ENCODE measurements around the gene FLVCR2. TPM values are rescaled to one million over a fixed set of nuclear protein-coding genes. Genes with fewer than 3 reads are reported as not detected.
A peak's percentile ranks its signal among the peaks of the same experiment; 100 is the strongest.
"Not testable (repeated sequence)": the region's sequence is repeated elsewhere in the genome, so short reads cannot be mapped to it uniquely, and the experiment has no call there.

FLVCR2 gene
- total RNA-seq, 2 experiments from 2014 or later = 0.71 to 2.3 TPM

DNA sequence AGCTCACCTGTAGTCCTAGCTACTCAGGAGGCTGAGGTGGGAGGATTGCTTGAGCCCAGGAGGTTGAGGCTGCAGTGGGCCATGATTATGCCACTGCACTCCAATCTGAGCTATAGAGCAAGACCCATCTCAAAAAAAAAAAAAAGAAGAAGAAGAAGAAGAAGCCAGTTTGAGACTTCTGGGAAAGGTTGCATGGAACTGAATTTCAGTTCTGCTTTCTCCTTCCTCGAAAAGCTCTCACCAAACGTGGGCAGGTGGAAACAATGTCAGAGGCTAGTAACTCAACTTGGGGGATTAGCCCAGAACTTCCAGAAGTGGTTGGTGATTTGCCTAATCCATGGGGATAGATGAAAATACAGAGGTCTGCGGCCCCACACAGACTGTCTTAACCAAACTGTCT lies 18.7 kb downstream of the FLVCR2 start:
- no peaks in the 10 kb centered on the region for H3K4me1 ChIP-seq (ENCODE audit: insufficient read depth, low read length)
- no peaks in the 10 kb centered on the region for H3K27me3 ChIP-seq (ENCODE audit: control insufficient read depth in 1 of 2, insufficient read depth in 2 of 2, low read length in 2 of 2)
- H3K27me3 Mint-ChIP-seq = no peaks in the 10 kb centered on the region
- DNase-seq (peak in 1 of 14 experiments; percentile 6), ATAC-seq (ENCODE audit: poor library complexity) (no peak)
- TF ChIP-seq, protein P1, sequence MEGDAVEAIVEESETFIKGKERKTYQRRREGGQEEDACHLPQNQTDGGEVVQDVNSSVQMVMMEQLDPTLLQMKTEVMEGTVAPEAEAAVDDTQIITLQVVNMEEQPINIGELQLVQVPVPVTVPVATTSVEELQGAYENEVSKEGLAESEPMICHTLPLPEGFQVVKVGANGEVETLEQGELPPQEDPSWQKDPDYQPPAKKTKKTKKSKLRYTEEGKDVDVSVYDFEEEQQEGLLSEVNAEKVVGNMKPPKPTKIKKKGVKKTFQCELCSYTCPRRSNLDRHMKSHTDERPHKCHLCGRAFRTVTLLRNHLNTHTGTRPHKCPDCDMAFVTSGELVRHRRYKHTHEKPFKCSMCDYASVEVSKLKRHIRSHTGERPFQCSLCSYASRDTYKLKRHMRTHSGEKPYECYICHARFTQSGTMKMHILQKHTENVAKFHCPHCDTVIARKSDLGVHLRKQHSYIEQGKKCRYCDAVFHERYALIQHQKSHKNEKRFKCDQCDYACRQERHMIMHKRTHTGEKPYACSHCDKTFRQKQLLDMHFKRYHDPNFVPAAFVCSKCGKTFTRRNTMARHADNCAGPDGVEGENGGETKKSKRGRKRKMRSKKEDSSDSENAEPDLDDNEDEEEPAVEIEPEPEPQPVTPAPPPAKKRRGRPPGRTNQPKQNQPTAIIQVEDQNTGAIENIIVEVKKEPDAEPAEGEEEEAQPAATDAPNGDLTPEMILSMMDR (IDR thresholded peaks at IDR 0.05) = no peak
- H3K36me3 ChIP-seq (ENCODE audit: insufficient read depth, low read length) = no peaks in the 10 kb centered on the region
- H3K4me1 Mint-ChIP-seq (ENCODE audit: low read depth) = no peaks in the 10 kb centered on the region
- no peaks in the 10 kb centered on the region for H3K9me3 Mint-ChIP-seq
- H3K4me3 Mint-ChIP-seq = no peak overlapping the region
- intact Hi-C loops (cut with DNase I, micrococcal nuclease) = no loop called here
- H3K9me3 ChIP-seq (ENCODE audit: control insufficient read depth in 1 of 2, insufficient read depth in 1 of 2, low read length in 2 of 2) = peaks cover 0 to 1% of the 10 kb centered on the region in 2 experiments
- CTCF ChIA-PET = no interaction called here
- no peak overlapping the region for H3K27ac ChIP-seq (ENCODE audit: low read depth in 1 of 2, low read length in 2 of 2)
- H3K27ac Mint-ChIP-seq = no peak overlapping the region
- H3K4me3 ChIP-seq (ENCODE audit: low read length) = no peak overlapping the region
- POLR2A ChIA-PET = interaction anchor here (0.6 kb wide), 1 partner anchor 246 kb away, joined by 4 read pairs; no protein-coding TSS in a partner anchor
- no peaks in the 10 kb centered on the region for H3K36me3 Mint-ChIP-seq (ENCODE audit: low read depth)

- CTCF ChIA-PET; POLR2A ChIA-PET; H3K9me3 ChIP-seq (ENCODE audit: control insufficient read depth in 1 of 2, insufficient read depth in 1 of 2, low read length in 2 of 2); H3K4me1 Mint-ChIP-seq (ENCODE audit: low read depth); H3K4me3 ChIP-seq (ENCODE audit: low read length); H3K27ac Mint-ChIP-seq; H3K36me3 ChIP-seq (ENCODE audit: insufficient read depth, low read length); H3K4me1 ChIP-seq (ENCODE audit: insufficient read depth, low read length); ATAC-seq (ENCODE audit: poor library complexity); H3K36me3 Mint-ChIP-seq (ENCODE audit: low read depth); H3K27me3 ChIP-seq (ENCODE audit: control insufficient read depth in 1 of 2, insufficient read depth in 2 of 2, low read length in 2 of 2); H3K9me3 Mint-ChIP-seq; H3K27ac ChIP-seq (ENCODE audit: low read depth in 1 of 2, low read length in 2 of 2); H3K4me3 Mint-ChIP-seq; intact Hi-C loops (cut with DNase I, micrococcal nuclease); DNase-seq; H3K27me3 Mint-ChIP-seq: not testable (repeated sequence)
Observed at GRCh38 chr14:75600100-75600499, 21.7 kb downstream of the FLVCR2 start.

GRCh38 chr14:75601061-75601460 lies 22.6 kb downstream of the FLVCR2 start:
- intact Hi-C loops (cut with DNase I, micrococcal nuclease); H3K4me3 Mint-ChIP-seq; H3K9me3 Mint-ChIP-seq; H3K27ac Mint-ChIP-seq; H3K36me3 Mint-ChIP-seq (ENCODE audit: low read depth); H3K4me3 ChIP-seq (ENCODE audit: low read length); H3K27ac ChIP-seq (ENCODE audit: low read depth in 1 of 2, low read length in 2 of 2); CTCF ChIA-PET; H3K27me3 Mint-ChIP-seq; H3K36me3 ChIP-seq (ENCODE audit: insufficient read depth, low read length); DNase-seq; POLR2A ChIA-PET; ATAC-seq (ENCODE audit: poor library complexity); H3K27me3 ChIP-seq (ENCODE audit: control insufficient read depth in 1 of 2, insufficient read depth in 2 of 2, low read length in 2 of 2); H3K9me3 ChIP-seq (ENCODE audit: control insufficient read depth in 1 of 2, insufficient read depth in 1 of 2, low read length in 2 of 2); H3K4me1 Mint-ChIP-seq (ENCODE audit: low read depth); H3K4me1 ChIP-seq (ENCODE audit: insufficient read depth, low read length): not testable (repeated sequence)

GRCh38 chr14:75602503-75602902 lies 24.1 kb downstream of the FLVCR2 start:
- DNase-seq (no peak), ATAC-seq (ENCODE audit: poor library complexity) (no peak)
- Histone ChIP-seq H3K27ac (ENCODE audit: low read depth in 1 of 2, low read length in 2 of 2) (no peak overlapping the region), H3K27me3 (ENCODE audit: control insufficient read depth in 1 of 2, insufficient read depth in 2 of 2, low read length in 2 of 2) (no peaks in the 10 kb centered on the region), H3K9me3 (ENCODE audit: control insufficient read depth in 1 of 2, insufficient read depth in 1 of 2, low read length in 2 of 2) (no peaks in the 10 kb centered on the region), H3K4me1 (ENCODE audit: insufficient read depth, low read length) (no peaks in the 10 kb centered on the region), H3K4me3 (ENCODE audit: low read length) (no peak overlapping the region), H3K36me3 (ENCODE audit: insufficient read depth, low read length) (no peaks in the 10 kb centered on the region)
- intact Hi-C loops (cut with DNase I, micrococcal nuclease) = no loop called here
- CTCF ChIA-PET = interaction anchor here (1.2 kb wide), 1 partner anchor 11 kb away, joined by 3 read pairs; no protein-coding TSS in a partner anchor
- Mint-ChIP-seq H3K27ac (no peak overlapping the region), H3K36me3 (ENCODE audit: low read depth) (no peaks in the 10 kb centered on the region), H3K4me1 (ENCODE audit: low read depth) (no peaks in the 10 kb centered on the region), H3K4me3 (no peak overlapping the region), H3K9me3 (no peaks in the 10 kb centered on the region), H3K27me3 (no peaks in the 10 kb centered on the region)
- POLR2A ChIA-PET = no interaction called here
- TF ChIP-seq, protein P1 (IDR thresholded peaks at IDR 0.05) = no peak
